HG03520 (cell line): ENCODE results near the gene GGT1.
"Not testable (repeated sequence)": the region's sequence is repeated elsewhere in the genome, so short reads cannot be mapped to it uniquely, and the experiment has no call there.

ENCODE experiments used
- ATAC-seq: cut with Tn5 transposase; IDR thresholded peaks from one replicate; pipeline ENCODE4 v1.9.1; 2021; ENCODE audit warnings: mild to moderate bottlenecking, moderate library complexity; ENCODE audit not compliant: unreplicated experiment

Gene GGT1

GRCh38 chr22:24602847-24603769, at the start of gene GGT1:
Gene GGT1, plus strand, starts transcription at chr22:24603193. Its CDS starts 7,889 bp downstream, at chr22:24611082.
- ATAC-seq: not testable (repeated sequence)

- no peak for ATAC-seq
Observed at GRCh38 chr22:24553597-24554312, 49.2 kb upstream of the GGT1 start.

GRCh38 chr22:24554313-24555164, 48.5 kb upstream of the GGT1 start, which contains the start of gene GUCD1:
Gene GUCD1, minus strand, starts transcription at chr22:24555138. Its CDS starts 147 bp downstream, at chr22:24554991.
- no peak for ATAC-seq

- ATAC-seq: peak; percentile 66
Observed at GRCh38 chr22:24555165-24556039, 47.6 kb upstream of the GGT1 start, which contains the start of gene SNRPD3. Gene SNRPD3, plus strand, starts transcription at chr22:24555999. Its CDS starts 1,676 bp downstream, at chr22:24557675.

GRCh38 chr22:24559471-24559870, 43.5 kb upstream of the GGT1 start:
- no peak for ATAC-seq

- ATAC-seq: no peak
Observed at GRCh38 chr22:24563246-24563645, 39.7 kb upstream of the GGT1 start.

GRCh38 chr22:24564376-24565058, 38.5 kb upstream of the GGT1 start:
- ATAC-seq: no peak

- ATAC-seq: no peak
Observed at GRCh38 chr22:24565077-24565476, 37.9 kb upstream of the GGT1 start.

GRCh38 chr22:24566899-24567511, 36.0 kb upstream of the GGT1 start:
- ATAC-seq: no peak

- no peak for ATAC-seq
Observed at GRCh38 chr22:24567668-24568067, 35.3 kb upstream of the GGT1 start.

GRCh38 chr22:24571266-24571665, 31.7 kb upstream of the GGT1 start:
- ATAC-seq: no peak

GRCh38 chr22:24576778-24577177, 26.2 kb upstream of the GGT1 start:
- no peak for ATAC-seq

- no peak for ATAC-seq
Observed at GRCh38 chr22:24578355-24579257, 24.4 kb upstream of the GGT1 start.

GRCh38 chr22:24579258-24579601, 23.8 kb upstream of the GGT1 start:
- no peak for ATAC-seq

- no peak for ATAC-seq
Observed at GRCh38 chr22:24580276-24580675, 22.7 kb upstream of the GGT1 start.

GRCh38 chr22:24582056-24582814, 20.8 kb upstream of the GGT1 start:
- no peak for ATAC-seq
